Adrenal gland (tissue), 5 donors: ENCODE data around the gene TMEM273.

ENCODE experiments used
- CTCF ChIP-seq, 6 experiments: fragments of 450-650 bp in 4 of 6; fragments of 200-600 bp in 2 of 6; sonication (generic) in 1 of 6; IDR thresholded peaks; 1 replicate in 5 of 6; 2 replicates in 1 of 6; pipeline versions ENCODE4 v1.5.1 to v1.8.0; 2016 to 2021; ENCODE audit warnings: antibody characterized with exemption in 6 of 6, mild to moderate bottlenecking in 2 of 6, moderate library complexity in 1 of 6
- POLR2A ChIP-seq, 2 donors: fragments of 450-650 bp; IDR thresholded peaks; one replicate each; pipeline ENCODE4 v1.6.1; 2017; ENCODE audit warnings: antibody characterized with exemption in 2 of 2, mild to moderate bottlenecking in 2 of 2, moderate library complexity in 1 of 2
- donor health status: DM: no; HTN: no; CAD: no.

DNA sequence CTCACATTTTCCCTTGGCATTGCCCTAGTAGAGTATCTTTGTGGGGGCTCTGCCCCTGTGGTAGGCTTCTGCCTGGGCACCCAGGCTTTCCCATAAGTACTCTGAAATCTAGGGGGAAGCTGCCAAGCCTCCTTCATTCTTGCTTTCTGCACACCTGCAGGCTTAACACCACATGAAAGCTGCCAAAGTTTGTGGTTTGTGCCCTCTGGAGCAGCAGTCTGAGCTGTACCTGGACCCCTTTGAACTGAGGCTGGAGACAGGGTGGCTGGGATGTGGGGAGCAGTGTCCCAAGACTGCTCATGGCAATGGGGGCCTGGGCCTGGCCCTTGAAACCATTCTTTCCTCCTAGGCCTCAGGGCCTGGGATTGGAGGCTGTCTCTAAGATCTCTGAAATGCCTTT is 35.0 kb upstream of the TMEM273 start:
- TF ChIP-seq CTCF (IDR thresholded peaks at IDR 0.05), result no peak
- TF ChIP-seq POLR2A (IDR thresholded peaks at IDR 0.05), result no peak
